ENCODE data around the gene PPM1L. TPM values are rescaled to one million over a fixed set of nuclear protein-coding genes. Genes with fewer than 3 reads are reported as not detected.

PPM1L gene
- total and polyA plus RNA-seq, 2 donors (not counting 1 experiment from before 2014, with no cell fraction given), result 1.1 to 12.0 TPM

DNA sequence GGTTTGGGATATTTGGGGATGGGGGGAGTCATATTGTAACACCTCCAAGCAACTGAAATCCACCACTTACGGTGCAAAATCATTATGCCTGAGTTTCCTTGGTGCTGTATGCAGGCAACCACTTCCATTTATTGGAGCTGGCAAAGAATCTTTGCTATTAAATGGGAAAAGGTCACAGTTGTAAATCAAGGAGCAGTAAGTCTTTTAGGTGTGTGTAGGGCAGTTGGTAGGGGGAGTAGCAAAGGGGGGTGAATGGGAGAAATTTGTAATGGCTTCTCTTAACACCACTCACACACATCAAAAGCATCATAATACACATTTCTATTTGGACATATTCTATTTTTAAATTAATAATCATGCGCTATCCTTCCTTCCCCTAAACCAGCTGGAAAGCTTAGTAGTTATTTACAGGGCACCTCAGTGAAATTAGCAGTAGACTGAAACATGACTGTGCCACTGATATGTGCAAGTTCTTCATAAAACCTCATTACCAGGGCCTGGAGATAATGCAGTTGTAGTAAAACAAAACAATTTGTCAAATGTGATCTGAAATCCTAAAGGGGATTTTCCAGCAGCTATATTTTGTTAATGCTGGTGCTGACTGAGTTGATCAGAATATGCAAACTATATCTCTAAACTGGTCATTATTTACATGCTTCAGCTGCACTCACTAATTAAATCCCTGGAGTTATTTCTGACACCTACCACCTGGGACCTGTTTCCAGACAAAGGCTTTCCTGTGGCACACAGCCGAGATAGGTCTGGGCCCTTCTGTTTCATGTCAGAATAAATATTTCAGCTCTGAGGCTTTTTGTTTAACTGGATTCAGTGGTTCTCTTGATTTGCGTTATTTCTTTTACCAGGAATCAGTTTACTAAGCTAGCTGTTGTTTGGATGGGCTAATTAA, 259.1 kb downstream of the PPM1L start:
- H3K4me1 Mint-ChIP-seq, result no peaks in the 10 kb centered on the region
- no peak overlapping the region for H3K4me3 Mint-ChIP-seq
- ChIA-PET POLR2A (no interaction called here), CTCF (no interaction called here)
- Histone ChIP-seq H3K27me3 (replicated peaks in 1 of 4; ENCODE audit: control extremely low read depth in 1 of 4, control insufficient read depth in 3 of 4, insufficient read depth in 4 of 4, low read length in 3 of 4) (no peaks in the 10 kb centered on the region), H3K4me2 (replicated peaks; ENCODE audit: low read depth, low read length, poor library complexity, severe bottlenecking) (no peak overlapping the region), H3K4me1 (ENCODE audit: control insufficient read depth in 2 of 2, insufficient read depth in 2 of 2, low read length in 2 of 2) (no peaks in the 10 kb centered on the region), H3K27ac (ENCODE audit: low read length in 2 of 2) (no peak overlapping the region), H3K9ac (ENCODE audit: low read length) (no peak overlapping the region), H3K79me2 (ENCODE audit: control insufficient read depth, insufficient read depth, low read length) (no peaks in the 10 kb centered on the region), H3K36me3 (replicated peaks in 1 of 2; ENCODE audit: control extremely low read depth in 1 of 2, control insufficient read depth in 1 of 2, extremely low read depth in 1 of 2, insufficient read depth in 2 of 2, low read length in 1 of 2) (no peaks in the 10 kb centered on the region), H3K4me3 (ENCODE audit: control extremely low read depth in 1 of 5, extremely low read depth in 1 of 5, insufficient read depth in 1 of 5, low read depth in 2 of 5, low read length in 4 of 5) (no peak overlapping the region), H4K20me1 (ENCODE audit: control insufficient read depth, insufficient read depth, low read length, poor library complexity, severe bottlenecking) (no peaks in the 10 kb centered on the region), H3K9me3 (ENCODE audit: control extremely low read depth in 1 of 3, control insufficient read depth in 2 of 3, insufficient read depth in 1 of 3, low read length in 2 of 3) (no peaks in the 10 kb centered on the region), H2AFZ (ENCODE audit: insufficient read depth, low read depth, low read length, poor library complexity, severe bottlenecking) (no peak overlapping the region)
- intact Hi-C loops (cut with micrococcal nuclease), result no loop called here
- no peaks in the 10 kb centered on the region for H3K27me3 Mint-ChIP-seq
- TF ChIP-seq, protein P1, sequence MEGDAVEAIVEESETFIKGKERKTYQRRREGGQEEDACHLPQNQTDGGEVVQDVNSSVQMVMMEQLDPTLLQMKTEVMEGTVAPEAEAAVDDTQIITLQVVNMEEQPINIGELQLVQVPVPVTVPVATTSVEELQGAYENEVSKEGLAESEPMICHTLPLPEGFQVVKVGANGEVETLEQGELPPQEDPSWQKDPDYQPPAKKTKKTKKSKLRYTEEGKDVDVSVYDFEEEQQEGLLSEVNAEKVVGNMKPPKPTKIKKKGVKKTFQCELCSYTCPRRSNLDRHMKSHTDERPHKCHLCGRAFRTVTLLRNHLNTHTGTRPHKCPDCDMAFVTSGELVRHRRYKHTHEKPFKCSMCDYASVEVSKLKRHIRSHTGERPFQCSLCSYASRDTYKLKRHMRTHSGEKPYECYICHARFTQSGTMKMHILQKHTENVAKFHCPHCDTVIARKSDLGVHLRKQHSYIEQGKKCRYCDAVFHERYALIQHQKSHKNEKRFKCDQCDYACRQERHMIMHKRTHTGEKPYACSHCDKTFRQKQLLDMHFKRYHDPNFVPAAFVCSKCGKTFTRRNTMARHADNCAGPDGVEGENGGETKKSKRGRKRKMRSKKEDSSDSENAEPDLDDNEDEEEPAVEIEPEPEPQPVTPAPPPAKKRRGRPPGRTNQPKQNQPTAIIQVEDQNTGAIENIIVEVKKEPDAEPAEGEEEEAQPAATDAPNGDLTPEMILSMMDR (IDR thresholded peaks at IDR 0.05), result no peak
- TF ChIP-seq EZH2 (IDR thresholded peaks at IDR 0.05; ENCODE audit: borderline replicate concordance, insufficient read depth, low read depth, low read length, poor library complexity, severe bottlenecking), result no peak
- no peaks in the 10 kb centered on the region for H3K9me3 Mint-ChIP-seq (ENCODE audit: insufficient read depth)
- DNase-seq (no peak), ATAC-seq (ENCODE audit: low read depth) (no peak)
- H3K27ac Mint-ChIP-seq, result no peak overlapping the region
- WGBS (ENCODE audit: insufficient coverage), result no CpG with 5 or more reads among the region's 4 CpGs

All from B cell (primary cell).